HG03108 (cell line): ENCODE measurements around the gene IGFBP7.
A peak's percentile ranks its signal among the peaks of the same experiment; 100 is the strongest.

Experiments
- ATAC-seq: cut with Tn5 transposase; IDR thresholded peaks from one replicate; pipeline ENCODE4 v1.9.1; 2021; ENCODE audit warnings: moderate library complexity; ENCODE audit not compliant: unreplicated experiment

The IGFBP7 gene

DNA sequence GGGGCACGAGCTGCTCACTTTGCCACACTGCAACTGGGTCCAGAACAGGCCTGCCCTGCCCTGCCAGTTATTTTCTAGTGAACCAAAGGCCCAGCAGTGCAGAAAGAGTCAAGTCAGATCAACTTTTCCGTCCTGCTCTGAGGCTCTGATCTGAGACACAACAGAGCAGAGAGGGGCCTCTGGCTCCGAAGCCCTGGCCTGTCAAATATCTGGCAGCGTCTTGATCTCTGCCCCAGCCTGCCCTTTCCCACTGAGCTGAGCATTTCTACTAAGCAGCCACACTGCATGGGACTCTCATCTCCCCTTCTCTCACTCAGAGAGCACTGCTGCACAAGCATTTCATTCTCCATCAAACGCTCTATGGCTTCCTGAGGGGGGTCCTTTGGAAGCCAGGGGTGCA, 11.8 kb downstream of the IGFBP7 start:
- ATAC-seq = no peak

DNA sequence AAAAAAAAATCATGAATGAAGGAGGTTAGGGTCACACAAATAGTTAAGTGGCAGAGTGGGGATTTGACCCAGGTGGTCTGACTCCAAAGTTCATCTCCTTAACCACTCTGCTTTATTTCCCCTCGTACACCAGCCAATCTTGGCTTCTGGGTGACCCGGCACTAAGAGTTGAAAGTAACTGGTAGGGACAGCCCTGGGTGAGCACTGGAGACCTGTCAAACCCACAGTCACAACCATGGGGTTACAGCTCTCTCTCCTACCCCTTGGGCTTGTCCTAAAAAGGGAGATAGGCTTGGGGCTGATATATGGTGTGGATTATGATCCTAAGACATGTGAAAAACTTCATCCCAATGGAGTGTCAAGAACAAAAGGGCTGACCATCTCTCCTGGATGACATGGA, 12.5 kb downstream of the IGFBP7 start:
- no peak for ATAC-seq

GRCh38 chr4:57095956-57096355, 14.2 kb downstream of the IGFBP7 start:
- ATAC-seq = no peak

DNA sequence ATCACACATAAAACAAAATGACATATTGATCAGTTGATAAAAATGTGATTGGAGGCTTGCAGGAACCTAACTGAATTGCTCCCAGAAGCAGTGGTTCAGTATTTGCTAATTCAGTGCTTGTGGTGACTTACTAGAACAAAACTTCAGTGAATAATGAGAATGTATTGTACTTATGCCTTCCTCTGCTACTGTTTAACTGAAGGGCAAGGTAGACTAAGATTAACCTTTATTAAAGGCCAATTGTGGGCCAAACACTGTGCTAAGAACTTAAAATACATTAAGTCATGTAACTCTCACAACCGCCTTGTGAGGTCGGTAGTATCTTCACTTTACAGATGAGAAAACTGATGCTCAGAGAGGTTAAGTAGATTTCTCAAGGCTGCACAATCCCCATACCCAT, 14.9 kb downstream of the IGFBP7 start:
- ATAC-seq = no peak

- ATAC-seq = no peak
Observed at GRCh38 chr4:57094832-57095223, 15.4 kb downstream of the IGFBP7 start.

DNA sequence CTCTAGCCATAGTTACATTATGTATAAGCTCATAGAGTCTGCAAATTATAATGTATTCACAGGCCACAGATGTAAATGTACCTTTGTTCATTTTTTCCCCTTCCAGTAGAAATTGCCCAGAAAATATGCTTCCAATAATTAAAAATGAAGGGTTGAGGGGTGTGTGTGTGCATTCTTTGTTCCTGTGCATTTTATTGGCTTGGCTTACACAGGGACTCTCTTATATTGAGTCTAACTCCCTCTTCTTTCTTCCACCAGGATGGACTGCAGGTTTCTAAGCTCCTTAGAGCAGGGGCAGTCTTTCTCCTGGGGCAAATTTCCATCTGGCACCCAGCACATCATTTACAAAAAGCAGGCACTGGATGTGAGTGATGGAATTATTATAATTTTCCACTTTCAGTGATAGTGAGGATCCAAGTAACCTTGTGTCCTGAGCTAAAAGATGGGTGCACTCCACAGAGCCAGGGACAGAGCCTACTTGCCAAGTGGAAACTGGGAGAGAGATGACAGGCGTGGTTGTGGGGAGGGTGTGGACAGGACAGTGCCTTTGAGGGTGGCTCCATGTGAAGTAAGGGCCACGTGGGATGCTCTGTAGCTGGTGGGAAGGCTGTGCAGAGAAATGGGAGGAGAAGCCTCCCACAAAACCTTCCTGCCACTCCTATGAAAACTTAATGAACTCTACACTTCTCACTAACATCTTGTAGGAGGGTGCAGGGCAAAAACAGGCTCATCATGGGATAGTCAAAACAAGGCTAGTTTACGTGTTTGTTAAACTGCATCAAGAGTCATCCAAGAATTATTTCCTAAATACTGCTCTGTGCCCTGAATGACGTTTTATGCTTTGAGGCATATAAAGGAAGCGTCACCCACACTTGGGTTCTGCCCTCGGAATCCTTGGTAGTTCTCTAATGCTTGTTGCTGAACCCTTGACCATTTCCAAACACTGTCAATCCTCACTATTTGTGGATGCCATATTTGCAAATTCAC, 16.0 kb downstream of the IGFBP7 start:
- no peak for ATAC-seq

DNA sequence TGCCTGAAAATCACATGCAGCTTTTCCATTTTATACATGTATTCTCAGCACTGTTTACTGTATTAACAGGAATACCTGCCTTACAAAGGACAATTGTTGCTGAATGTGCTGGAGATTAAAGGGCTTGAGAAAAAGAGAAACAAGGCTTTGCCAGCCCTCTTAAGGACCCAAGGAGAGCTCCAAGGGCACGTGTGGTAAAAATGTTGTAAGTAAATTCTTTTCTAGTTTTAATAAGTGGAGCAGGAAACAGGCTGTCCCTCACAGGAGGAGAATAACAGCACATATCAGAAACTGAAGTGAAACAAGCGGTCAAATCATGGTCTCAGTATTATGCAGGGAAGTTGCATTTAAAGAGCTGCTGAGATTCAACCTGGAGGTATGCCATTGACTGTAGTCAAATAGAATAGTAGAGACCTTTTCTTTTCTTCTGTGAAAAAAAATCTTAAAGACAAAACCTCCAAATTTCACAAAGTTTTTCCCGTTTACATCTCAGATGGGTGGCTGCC, 18.5 kb downstream of the IGFBP7 start:
- peak; percentile 56 for ATAC-seq

DNA sequence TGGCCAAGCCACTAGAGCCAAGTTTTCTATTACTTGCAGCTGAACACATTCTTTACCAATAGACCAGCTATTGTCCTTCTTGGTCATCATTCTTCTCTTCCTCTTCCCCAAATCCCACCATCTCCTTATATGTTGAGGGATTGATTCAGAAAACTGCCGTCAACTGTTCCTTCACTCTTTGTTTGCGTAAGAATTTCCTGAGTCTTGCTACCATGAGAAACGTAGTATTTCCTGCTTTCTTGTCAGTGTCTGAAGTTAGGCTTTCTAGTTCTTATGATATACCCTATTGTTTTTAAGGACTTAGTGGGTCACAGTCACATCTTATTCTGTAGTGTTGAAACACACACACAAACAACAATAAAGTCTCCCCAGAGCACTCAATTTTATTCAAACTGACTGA, 20.1 kb downstream of the IGFBP7 start:
- no peak for ATAC-seq

GRCh38 chr4:57089549-57089948, 20.6 kb downstream of the IGFBP7 start:
- ATAC-seq = no peak

DNA sequence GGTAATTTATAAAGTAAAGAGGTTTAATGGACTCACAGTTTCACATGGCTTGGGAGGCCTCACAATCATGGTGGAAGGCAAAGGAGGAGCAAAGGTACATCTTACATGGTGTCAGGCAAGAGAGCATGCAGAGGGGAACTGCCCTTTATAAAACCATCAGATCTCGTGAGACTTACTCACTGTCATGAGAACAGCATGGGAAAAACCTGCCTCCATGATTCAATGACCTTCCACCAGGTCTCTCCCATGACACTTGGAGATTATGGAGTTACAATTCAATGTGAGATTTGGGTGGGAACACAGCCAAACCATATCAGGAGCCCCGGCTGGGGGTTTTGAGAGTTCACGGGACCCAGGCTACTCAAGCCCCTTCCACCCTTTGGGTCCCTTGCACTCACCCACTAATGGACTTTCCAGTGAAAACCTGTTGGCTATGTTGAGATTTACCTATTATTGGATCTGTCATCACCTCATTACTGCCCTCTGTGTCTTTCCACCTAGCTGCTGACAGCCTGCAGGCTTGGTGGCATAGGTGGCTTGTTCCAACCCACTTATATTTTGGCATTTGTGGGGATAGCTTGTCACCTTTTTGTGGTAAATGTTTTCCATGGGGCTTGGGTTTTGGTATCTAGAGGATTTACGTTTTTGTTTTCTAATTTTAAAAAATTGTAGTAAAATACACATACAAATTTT, 24.0 kb downstream of the IGFBP7 start:
- ATAC-seq = no peak

GRCh38 chr4:57085278-57085677, 24.9 kb downstream of the IGFBP7 start:
- ATAC-seq = no peak

DNA sequence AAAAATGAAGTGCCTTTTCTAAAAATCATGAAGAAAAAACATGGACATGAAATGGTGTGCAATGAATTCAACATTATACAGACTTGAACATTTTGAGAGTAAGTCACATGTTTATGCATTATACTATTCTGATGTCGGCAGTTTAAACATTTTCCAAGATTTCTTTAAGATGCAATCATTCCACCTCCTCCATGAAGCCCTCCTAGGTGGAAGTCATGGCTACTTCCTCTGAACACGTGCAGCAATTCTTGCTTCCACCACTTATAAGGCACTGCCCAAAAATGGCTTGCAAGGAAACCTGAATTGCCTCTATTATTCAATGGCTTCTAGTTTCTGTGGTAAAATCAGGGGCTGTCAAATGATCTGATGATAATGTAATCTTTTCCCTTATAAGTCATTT, 25.8 kb downstream of the IGFBP7 start:
- ATAC-seq = no peak

- no peak for ATAC-seq
Observed at GRCh38 chr4:57083090-57083489, 27.1 kb downstream of the IGFBP7 start.

- ATAC-seq = no peak
Observed at GRCh38 chr4:57081651-57082621, 28.2 kb downstream of the IGFBP7 start.

DNA sequence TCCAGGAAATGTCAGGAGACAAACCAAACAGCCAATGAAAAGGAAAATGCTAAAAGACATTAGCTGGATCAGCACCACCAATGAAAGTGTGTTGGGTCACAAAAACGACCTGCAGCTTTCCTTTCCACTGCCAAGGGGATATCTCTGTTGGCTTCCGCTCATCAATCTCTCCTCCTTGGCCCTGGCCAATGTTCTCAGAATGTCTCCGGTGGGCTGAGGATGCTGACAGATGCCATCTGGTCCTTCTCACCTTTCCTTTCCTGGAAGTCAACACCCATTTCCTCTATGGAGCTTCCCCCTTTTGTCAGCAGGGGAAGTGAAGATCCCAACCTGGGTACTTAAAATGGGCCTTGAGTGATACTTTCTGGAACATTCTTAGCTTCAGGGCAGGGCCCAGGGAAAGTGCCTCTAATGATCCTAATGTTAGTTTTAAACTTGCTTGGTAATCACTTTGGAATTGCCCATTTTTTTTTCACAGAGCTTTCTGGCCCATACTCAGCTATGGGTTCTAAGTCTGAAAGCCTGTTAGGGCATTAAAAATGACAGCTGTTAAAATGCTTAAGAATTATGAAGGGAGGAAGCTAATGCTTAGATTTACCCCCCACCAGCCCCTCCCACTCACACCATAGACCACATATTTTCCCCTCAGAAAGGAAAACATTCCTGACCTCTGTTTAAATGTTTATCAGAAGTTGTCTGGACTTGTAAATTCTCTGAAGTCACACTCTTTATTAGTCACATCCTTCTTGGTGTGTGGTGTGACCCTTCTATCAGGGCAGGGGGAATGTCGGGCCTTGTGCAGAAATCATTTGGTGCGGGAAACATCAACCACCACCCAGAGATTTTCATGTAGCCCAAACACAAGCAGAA, 29.2 kb downstream of the IGFBP7 start:
- ATAC-seq = no peak

- ATAC-seq = no peak
Observed at GRCh38 chr4:57078685-57079521, 31.3 kb downstream of the IGFBP7 start.

DNA sequence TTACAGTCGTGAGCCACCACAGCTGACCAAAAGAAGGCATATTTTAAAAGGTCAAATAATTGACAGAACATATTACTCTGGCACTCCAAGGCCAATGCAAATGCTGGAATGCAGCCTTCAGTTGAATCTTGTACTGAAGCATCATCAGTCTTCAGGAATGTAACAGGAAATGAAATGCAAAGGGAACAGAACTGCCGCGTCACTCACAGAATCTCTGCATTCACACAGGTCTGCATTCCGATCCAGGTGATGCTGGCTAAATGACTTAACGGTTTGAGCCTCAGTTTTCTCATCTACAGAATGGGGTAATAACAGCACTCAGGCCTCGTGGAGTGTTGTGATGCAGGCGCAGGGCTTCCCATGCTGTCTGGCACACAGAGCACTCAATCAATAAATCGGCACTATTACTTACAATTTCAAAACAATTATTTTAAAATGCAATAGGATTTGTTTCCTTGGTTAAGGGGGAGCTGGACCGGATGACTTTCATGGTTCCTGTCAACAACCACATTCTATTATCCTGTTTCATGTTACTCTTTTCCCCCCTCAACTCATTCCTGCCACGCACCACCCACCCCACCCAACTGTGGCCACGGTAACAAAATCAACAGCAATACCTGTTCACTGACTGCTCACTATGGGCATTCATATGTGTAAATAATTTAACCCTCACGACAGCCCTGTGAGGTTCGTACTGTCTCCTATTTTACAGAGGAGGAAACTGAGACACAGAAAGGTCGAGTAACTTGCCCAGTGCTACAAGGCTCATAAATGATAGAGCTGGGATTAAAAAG, 32.4 kb downstream of the IGFBP7 start:
- no peak for ATAC-seq

GRCh38 chr4:57076646-57077045, 33.5 kb downstream of the IGFBP7 start:
- no peak for ATAC-seq
